ENCODE measurements around the gene LHX5. TPM values are rescaled to one million over a fixed set of nuclear protein-coding genes. Genes with fewer than 3 reads are reported as not detected.

Gene LHX5
- total RNA-seq, 1 donor from 2014 or later, result not detected

GRCh38 chr12:113453330-113453729 lies 18.3 kb downstream of the LHX5 start:
- intact Hi-C loops (cut with DNase I), result no loop called here
- ATAC-seq (no peak), DNase-seq (ENCODE audit: missing footprints) (no peak)

GRCh38 chr12:113452458-113452857 lies 19.2 kb downstream of the LHX5 start:
- intact Hi-C loops (cut with DNase I), result no loop called here
- DNase-seq (ENCODE audit: missing footprints) (no peak), ATAC-seq (no peak)

GRCh38 chr12:113449839-113450238 lies 21.8 kb downstream of the LHX5 start:
- no peak for ATAC-seq
- intact Hi-C loops (cut with DNase I), result no loop called here

GRCh38 chr12:113449299-113449698 lies 22.4 kb downstream of the LHX5 start:
- intact Hi-C loops (cut with DNase I), result no loop called here
- DNase-seq (ENCODE audit: missing footprints) (no peak), ATAC-seq (no peak)

More at GRCh38 chr12:113449839-113450238, 21.8 kb downstream of the LHX5 start:
- no peak for DNase-seq (ENCODE audit: missing footprints)

GRCh38 chr12:113448873-113449272 lies 22.8 kb downstream of the LHX5 start:
- intact Hi-C loops (cut with DNase I), result no loop called here
- no peak for ATAC-seq
- DNase-seq (ENCODE audit: missing footprints), result no peak

GRCh38 chr12:113445544-113446171 lies 26.0 kb downstream of the LHX5 start:
- intact Hi-C loops (cut with DNase I), result no loop called here
- ATAC-seq (no peak), DNase-seq (ENCODE audit: missing footprints) (no peak)

- intact Hi-C loops (cut with DNase I), result no loop called here
- DNase-seq (ENCODE audit: missing footprints), result no peak
- ATAC-seq, result no peak
Observed at GRCh38 chr12:113443030-113443539, 28.6 kb downstream of the LHX5 start.

- ATAC-seq, result no peak
- no peak for DNase-seq (ENCODE audit: missing footprints)
- intact Hi-C loops (cut with DNase I), result no loop called here
Observed at GRCh38 chr12:113440947-113441782, 30.5 kb downstream of the LHX5 start.

GRCh38 chr12:113440336-113440735 lies 31.3 kb downstream of the LHX5 start:
- intact Hi-C loops (cut with DNase I), result no loop called here
- ATAC-seq (no peak), DNase-seq (ENCODE audit: missing footprints) (no peak)

GRCh38 chr12:113439606-113440030 lies 32.1 kb downstream of the LHX5 start:
- intact Hi-C loops (cut with DNase I), result no loop called here
- no peak for DNase-seq (ENCODE audit: missing footprints)
- no peak for ATAC-seq

- ATAC-seq (no peak), DNase-seq (ENCODE audit: missing footprints) (no peak)
- intact Hi-C loops (cut with DNase I), result no loop called here
Observed at GRCh38 chr12:113439301-113439597, 32.4 kb downstream of the LHX5 start.

- ATAC-seq (no peak), DNase-seq (ENCODE audit: missing footprints) (no peak)
- intact Hi-C loops (cut with DNase I), result no loop called here
Observed at GRCh38 chr12:113438523-113439300, 33.0 kb downstream of the LHX5 start.

- intact Hi-C loops (cut with DNase I), result no loop called here
- no peak for ATAC-seq
Observed at GRCh38 chr12:113437729-113438100, 34.0 kb downstream of the LHX5 start.

GRCh38 chr12:113436993-113437728 lies 34.5 kb downstream of the LHX5 start:
- intact Hi-C loops (cut with DNase I), result no loop called here
- ATAC-seq, result no peak
- DNase-seq (ENCODE audit: missing footprints), result no peak

More at GRCh38 chr12:113437729-113438100, 34.0 kb downstream of the LHX5 start:
- no peak for DNase-seq (ENCODE audit: missing footprints)

GRCh38 chr12:113436586-113436985 lies 35.1 kb downstream of the LHX5 start:
- no peak for ATAC-seq
- intact Hi-C loops (cut with DNase I), result no loop called here
- no peak for DNase-seq (ENCODE audit: missing footprints)

- ATAC-seq, result no peak
- intact Hi-C loops (cut with DNase I), result no loop called here
- no peak for DNase-seq (ENCODE audit: missing footprints)
Observed at GRCh38 chr12:113435367-113435766, 36.3 kb downstream of the LHX5 start.

GRCh38 chr12:113432986-113433385 lies 38.7 kb downstream of the LHX5 start:
- ATAC-seq (no peak), DNase-seq (ENCODE audit: missing footprints) (no peak)
- intact Hi-C loops (cut with DNase I), result no loop called here

GRCh38 chr12:113428482-113428881 lies 43.2 kb downstream of the LHX5 start:
- intact Hi-C loops (cut with DNase I), result no loop called here
- DNase-seq (ENCODE audit: missing footprints), result no peak

GRCh38 chr12:113427882-113428281 lies 43.8 kb downstream of the LHX5 start:
- intact Hi-C loops (cut with DNase I), result no loop called here

More at GRCh38 chr12:113428482-113428881, 43.2 kb downstream of the LHX5 start:
- ATAC-seq, result no peak

More at GRCh38 chr12:113427882-113428281, 43.8 kb downstream of the LHX5 start:
- DNase-seq (ENCODE audit: missing footprints), result no peak
- ATAC-seq, result no peak
